HuH-7 (cell line): ENCODE measurements around the gene GLYATL3.

Source experiments
- DNase-seq: peaks from one replicate; pipeline ENCODE4 v3.0.0; 2011; ENCODE audit warnings: low spot score

Gene GLYATL3

DNA sequence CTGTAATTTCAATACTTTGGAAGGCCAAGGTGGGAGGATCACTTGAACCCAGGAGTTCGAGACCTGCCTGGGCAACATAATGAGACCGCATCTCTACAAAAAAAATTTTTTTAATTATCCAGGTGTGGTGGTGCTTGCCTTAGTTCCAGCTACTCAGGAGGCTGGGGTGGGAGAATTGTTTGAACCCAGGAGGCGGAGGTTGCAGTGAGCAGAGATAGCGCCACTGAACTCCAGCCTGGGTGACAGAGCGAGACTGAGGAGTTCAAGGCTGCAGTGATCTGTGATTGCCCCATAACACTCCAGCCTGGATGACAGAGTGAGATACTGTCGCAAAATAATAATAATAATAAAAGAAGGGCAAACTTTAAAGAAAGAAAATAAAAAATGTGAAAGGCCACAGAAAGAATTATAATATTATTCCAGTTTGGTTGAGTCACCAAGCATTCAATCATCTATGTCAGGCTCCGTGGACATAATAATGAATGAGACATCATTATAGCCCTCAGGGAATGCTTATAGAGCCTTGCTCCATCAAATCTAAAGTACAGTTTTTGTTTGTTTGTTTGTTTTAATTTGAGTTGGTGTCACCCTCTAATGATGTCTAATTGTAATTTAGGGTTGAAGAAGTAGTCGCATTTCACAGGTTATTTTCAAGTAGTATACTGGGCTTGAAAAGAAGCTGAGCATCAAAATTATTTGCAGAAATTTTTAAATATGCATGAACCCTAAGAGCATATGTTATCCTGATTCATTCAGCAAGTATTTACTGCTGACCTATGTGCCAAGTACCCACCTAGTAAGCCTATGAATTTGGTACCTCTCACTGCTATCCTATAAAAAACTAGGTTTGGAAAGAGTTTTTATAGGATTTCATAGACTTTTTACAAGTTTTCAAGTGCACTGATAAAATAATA lies 15.1 kb downstream of the GLYATL3 start:
- DNase-seq = no peak

DNA sequence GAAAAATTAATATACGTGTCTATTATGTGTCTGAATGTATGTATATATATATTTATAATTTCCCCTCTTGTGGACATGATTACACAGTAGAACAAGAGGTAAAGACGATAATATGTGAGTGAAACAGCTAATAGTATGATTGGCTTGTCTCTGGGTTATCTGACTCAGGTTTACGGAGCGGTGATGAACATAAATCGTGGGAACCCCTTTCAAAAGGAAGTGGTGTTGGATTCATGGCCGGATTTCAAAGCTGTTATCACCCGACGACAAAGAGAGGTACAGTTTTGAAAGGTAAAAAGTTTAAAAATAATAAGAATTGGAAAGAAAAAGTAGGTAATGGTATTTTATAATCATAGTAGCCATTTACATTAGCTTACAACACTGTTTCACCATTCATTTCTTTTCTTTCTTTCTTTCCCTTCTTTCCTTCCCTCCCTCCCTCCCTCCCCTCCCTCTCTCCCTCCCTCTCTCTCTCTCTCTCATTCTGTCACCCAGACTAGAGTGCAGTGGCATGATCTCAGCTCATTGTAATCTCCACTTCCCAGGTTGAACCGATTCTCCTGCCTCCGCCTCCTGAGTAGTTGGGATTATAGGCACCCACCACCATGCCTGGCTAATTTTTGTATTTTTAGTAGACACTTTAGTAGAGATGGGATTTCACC lies 15.9 kb downstream of the GLYATL3 start:
- no peak for DNase-seq

DNA sequence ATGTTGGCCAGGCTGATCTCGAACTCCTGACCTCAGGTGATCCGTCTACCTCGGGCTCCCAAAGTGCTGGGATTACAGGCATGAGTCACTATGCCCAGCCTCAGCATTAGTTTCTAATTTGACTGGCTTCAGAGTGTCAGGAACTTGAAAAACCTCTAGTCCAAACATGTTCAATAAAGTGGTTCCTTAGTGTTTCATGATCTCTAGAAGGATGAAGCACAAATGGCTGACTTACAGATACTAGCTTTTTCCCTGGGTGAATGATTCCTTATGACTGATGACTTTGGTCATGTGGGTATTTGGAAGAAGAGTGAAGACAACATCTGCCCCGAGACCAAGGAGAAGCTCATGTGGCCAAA lies 16.4 kb downstream of the GLYATL3 start:
- no peak for DNase-seq

DNA sequence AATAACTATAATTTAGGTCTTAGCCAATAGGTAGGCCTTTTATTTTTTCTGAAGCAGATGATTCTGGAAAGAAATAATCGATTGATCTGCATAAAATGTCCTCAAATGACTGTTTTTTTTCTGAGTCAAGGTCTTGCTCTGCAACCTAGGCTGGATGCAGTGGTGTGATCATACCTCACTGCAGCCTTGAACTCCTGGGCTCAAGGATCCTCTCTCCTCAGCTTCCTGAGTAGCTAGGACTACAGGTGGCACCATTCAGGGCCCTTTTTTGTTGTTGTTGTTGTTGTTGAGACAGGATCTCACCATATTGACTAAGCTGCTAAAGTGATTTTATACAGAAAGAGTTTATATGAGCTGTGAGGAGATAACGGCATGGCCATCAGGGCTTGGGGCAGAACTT lies 18.2 kb downstream of the GLYATL3 start:
- no peak for DNase-seq

DNA sequence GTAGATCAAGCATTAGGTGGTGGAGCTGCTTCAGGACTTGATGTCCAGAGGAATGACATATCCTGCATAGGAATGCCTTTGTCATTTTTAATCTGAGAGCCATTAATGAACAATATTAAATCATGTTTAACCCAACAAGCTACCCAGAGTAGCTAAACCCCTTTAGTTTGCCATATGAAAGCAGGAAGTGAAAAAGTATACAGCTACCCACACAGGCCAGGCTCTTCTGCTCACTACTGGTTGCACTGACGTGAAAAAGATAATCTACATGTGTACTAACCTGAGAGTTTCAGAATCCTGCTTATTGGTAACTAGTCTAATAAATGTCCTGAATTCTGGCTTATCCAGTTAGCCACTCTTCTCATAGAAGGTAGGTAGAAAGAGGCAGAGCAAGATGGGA lies 19.9 kb downstream of the GLYATL3 start:
- DNase-seq = no peak

DNA sequence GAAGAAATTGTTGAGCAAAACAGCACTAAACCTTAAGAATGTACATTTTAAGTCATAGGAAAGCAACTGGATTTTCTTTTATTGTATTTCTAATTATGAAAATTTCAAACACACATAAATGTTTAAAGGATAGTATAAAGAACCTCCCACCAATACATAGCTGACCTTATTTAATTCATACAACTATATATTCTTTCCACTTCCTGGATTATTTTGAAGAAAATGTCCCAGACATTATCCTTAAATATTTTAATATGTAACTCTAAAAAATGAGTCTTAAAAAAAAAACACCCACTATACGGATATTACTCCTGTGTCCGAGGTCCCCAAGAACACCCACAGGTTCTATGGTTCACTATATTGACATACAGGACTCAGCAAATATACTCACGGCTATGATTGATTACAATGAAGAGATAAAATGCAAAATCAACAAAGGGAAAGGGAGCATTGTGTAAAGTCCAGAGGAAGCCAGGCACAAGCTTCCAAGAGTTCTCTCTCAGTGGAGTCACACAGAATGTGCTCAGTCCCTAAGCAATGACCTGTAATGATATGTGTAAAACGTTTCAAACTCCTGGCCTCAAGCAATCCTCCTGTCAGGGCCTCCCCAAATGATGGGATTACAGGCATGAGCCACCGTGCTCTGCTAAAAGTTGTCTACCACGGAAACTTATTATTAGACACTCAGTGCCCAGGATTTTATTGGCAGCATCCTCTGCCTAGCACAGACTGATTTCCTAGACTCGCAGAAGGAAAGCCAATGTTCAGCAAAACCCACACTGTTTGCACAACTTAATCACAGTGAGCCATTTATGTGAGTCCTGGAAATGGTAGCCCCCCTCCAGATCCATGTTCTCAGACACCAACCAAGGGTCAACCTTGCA lies 23.2 kb downstream of the GLYATL3 start:
- DNase-seq = no peak

DNA sequence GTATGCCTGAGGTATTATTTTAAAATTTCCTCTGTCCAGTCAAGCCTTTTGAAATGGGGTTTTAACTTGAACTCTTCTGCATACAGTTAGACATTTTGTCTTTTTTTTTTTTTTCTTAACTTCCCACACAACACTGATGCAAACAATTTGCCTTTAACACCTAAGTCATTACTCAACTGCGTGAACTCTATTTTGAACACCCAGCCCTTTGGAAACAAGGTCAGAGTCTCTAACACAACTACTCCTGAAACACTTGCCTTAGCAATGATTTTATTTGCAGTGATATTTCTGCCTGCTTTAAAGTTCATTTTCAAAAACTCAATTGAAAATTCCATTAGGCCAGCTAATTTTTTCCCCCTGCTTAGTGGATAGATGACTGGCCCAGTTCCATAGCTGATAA lies 24.2 kb downstream of the GLYATL3 start:
- no peak for DNase-seq

DNA sequence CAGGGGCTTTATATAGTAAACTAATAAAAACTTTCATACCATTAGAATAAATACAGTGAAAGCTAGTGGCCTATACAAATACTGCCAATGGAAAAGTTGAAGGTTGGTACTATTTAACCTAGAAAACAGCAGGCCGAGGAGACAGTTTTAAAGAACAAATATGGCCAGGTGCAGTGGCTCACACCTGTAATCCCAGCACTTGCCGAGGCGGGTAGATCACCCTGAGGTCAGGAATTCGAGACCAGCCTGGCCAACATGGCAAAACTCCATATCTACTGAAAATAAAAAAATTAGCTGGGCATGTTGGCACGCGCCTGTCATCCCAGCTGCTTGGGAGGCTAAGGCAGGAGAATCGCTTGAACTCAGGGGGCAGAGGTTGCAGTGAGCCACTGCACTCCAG lies 24.8 kb downstream of the GLYATL3 start:
- DNase-seq = no peak

DNA sequence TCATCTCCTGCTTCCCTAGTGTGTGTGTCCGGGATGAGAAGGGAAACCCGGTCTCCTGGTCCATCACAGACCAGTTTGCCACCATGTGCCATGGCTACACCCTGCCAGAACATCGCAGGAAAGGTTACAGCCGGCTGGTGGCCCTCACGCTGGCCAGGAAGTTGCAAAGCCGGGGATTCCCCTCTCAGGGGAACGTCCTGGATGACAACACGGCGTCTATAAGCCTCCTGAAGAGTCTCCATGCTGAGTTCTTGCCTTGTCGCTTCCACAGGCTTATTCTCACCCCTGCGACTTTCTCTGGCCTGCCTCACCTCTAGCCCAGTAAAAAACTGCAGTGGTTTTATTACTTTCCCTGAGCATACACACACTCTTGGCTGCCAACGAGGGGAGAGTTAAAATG lies 26.9 kb downstream of the GLYATL3 start:
- no peak for DNase-seq

DNA sequence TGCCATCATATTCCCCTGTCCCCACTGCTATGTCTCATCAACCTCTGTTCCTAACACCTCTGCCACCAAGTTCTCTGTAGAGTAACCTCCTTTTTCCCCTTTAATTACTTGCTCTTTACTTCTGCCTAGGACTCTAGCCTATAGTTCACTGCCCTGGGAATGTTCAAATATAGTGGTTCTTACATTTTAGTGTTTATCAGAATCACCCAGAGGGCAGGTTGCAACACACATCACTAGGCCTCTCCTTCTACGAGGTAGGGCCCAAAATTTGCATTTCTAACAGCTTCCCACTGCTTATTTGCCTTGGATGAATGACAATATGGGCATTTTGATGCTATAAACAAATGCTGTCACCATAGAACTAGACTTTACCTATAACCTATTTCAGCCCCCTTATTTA lies 27.6 kb downstream of the GLYATL3 start:
- no peak for DNase-seq

DNA sequence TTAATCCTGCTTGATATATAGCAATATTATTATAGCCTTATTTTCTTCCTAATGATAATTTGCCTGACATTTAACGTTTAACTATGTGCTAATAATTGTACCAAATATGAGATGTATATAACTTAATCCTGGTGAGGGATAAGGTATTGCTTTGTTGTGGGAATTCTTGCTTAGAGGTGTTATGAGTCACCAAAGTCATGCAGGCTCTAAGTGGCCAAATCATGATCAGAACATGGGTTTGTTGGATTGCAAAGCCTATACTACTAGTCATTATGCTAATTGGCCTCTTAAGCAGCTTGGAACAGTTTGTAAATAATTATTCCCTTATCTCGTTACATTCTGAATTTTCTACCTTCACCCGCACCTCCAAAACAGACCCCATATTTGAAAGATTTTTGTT lies 28.8 kb downstream of the GLYATL3 start:
- DNase-seq = no peak

DNA sequence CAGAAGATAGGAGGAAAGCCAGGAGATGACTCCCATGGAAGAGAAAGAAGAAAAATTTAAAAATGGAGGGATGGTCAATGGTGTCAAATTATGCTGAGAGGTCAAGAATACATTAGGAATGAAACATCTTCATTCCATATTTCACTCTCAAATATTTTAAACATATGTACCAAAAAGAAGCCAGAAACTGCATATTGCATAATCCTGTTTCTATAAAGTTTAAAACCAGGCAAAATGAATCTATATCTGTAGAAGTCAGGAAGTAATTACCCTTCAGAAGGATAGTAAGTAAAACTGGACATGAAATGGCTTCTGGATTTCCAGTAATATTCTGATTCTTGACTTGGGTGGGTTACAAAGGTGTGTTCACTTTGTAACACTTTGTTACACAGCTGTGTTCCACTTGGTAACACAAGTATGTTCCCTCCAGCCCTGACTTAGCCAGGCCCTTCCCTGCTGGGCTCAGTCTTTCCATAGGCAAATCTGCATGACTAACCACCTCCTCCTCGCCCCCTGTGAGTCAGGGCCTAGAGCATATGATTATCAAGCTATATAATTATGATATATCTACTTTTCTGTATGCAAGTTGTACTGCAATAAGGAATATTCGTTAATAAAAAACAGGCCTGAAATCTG lies 30.5 kb downstream of the GLYATL3 start:
- no peak for DNase-seq

DNA sequence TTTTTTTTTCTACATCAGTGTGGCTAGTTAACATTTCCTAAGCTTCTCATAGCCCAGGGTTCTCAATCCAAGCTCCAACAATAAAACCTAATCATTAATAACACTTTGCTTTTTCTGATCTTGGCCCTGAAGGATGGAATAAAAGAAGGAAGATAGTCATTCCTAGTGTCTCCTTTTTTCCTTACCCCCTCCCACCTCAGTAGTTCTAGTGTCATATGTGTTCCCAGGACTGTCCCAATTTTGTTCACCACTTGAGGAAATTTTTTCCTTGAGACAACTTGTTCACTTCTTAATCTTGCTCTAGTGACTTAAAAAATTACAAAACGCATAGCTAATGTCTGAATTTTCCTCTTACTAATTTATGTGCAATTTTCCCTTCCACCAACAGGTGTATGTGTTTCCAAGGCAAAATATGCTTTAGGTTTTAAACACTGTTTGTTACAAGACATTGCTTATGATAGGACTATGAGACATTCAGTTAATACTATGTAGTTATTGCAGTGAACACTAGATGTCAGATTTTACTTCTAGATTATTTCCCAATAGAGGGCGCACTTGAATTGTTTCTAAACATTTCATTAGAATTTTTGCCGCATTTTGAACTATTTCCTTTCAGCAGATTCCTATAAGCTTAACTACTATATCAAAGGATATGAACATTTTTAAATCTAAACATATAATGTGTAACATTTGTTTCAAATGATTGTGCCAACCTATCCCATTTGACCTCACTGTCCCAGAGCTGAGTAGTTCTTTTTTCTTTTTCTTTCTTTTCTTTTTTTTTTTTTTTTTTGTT lies 32.2 kb downstream of the GLYATL3 start:
- DNase-seq = no peak

DNA sequence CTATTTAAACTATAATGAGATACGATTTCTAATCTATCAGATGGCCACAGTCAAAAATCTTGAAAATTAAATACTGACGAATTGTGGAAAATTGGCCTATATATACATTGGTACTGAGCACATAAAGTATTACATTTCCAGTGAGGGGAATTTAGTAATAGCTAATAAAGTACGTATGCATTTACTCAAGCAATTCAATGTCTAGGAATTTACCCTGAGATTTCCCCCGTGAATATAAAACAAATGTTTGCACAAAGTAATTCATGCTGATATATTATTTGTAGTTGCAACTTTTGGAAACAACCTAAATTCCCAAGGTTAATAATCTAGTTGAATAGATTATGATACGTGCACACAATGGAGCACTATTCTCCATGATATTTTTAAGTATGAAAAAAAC lies 36.1 kb downstream of the GLYATL3 start:
- no peak for DNase-seq

DNA sequence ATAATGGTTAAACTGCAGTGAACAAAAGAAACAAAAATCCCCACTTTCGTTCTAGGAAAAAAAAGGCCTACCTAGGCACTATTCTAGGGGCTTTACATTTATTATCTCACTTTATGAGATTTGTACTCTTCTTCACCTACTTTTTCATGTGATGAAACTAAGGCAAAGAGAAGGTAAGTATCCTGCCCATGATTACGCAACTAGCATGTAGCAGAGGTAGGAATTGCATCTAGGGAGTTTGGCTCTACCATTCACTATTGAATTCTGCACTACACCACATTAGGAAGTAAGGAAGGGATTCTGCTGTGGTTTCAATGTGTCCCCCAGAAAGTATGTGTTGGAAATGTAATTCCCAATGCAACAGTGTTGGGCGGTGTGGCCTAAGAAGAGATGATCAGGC lies 39.4 kb downstream of the GLYATL3 start:
- DNase-seq = no peak

DNA sequence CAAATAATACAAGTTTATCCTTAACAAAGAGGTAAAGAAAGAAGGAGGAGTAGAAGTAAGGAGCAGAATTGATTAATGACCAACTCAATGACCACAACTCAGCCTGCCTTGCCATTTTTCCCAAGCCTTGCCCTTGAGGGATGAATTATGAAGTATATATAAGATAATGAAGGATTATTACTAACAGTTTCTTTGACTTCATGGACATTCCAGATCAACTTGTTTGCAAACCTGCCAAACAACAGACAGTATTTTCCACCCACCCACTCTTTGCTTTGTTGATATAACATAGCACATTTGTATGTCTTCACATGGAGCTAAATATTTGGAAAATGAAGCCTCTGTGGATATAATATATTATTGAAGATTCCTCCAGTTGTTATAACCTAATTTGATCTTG lies 40.9 kb downstream of the GLYATL3 start:
- no peak for DNase-seq

DNA sequence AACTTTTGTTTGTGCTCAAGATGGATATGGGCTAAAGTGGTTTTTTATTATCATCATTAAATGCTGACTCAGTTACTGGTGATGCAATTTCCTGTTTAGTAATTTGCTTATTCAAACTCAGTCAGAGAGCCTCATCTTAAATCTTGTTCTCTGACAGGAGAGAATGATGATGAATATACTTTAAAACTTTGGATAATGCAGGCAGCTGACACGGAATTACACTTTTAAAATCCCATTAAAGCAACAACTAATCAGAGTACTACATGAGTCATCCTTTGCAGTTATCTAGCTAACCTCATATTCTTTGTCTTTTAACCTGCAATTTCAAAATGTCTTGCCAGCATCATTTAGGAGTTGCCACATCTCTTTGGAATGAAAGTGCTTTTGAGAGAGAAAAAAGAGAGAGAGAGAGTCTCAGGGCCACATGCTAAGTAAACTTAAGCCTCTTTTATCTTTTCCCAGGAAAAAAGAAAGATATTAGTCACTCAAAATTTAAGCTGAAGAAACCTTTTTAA lies 41.5 kb downstream of the GLYATL3 start:
- no peak for DNase-seq

DNA sequence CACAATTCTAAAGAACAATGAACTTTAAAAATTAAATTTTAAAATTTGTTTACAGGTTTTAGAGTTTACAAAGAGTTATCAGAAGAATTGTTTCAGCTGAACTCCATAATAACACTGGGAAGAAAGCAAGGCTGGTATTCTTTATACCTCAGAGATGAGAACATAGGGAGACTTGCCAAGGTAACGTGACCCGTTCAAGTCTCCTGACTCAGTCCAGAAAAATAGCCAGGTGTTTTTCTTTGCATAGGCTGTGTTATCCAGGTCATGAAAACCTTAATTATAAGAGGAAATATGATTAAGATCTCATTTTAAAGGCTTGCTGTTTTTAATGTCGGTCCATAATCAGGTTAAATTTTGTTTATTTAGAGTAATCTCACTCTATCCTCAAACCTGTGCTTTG lies 42.2 kb downstream of the GLYATL3 start:
- no peak for DNase-seq

DNA sequence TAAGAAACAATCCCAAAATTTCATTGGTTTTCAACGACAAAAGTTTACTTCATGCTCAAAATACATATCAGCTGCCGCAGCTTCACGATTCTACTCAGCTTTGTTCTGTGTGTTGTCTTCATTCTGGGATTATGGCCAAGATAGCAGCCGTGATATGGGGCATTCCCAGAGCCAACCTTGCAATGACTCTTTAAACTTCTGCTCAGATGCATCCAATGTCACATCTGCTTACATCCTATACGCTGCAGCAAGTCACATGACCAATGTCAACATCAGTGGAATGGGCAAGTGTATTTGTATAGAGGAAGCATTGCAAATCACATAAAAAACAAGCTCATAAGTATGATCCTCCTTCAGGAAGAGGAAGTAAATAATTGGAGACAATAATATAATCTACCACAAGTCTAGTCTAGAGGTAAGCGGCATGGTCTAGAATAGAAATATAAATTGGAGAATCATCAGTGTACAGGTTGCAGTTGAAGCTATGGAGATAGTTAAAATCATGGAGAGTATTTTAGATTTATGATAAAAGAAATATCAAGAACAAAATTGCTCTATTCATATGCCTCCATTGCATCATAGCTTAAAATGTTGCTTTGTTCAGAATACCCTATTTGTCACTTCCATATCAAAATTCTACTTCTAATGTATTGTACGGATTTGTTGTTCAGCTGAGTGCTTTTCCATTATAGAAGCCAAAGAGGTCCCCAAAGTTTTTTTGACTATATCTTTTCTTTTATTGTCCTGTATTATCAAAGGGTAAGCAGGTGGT lies 43.5 kb downstream of the GLYATL3 start:
- no peak for DNase-seq

DNA sequence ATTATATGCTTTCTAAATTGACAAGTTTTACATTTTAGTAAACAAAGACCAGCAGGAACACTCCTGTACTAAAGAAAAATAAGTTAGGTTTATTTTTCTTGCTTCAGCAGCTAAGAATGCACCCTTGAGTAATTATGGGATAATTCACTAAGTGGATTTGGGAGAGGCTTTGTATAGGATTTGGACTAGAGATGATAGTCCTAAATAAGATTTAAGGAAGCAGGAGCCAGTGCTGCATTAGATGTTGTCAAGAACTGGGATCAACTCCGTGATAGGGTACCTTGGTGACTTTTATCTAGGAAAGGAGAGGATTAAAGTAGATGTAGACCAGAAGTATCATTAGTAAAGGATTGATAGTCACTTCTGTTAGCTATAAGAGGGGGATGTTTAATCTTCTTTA lies 46.6 kb downstream of the GLYATL3 start:
- DNase-seq = no peak
